ENCODE results near the gene TMTC3. TPM values are rescaled to one million over a fixed set of nuclear protein-coding genes. Genes with fewer than 3 reads are reported as not detected.

TMTC3 gene
- total RNA-seq, 1 donor from 2014 or later = 8.8 TPM

DNA sequence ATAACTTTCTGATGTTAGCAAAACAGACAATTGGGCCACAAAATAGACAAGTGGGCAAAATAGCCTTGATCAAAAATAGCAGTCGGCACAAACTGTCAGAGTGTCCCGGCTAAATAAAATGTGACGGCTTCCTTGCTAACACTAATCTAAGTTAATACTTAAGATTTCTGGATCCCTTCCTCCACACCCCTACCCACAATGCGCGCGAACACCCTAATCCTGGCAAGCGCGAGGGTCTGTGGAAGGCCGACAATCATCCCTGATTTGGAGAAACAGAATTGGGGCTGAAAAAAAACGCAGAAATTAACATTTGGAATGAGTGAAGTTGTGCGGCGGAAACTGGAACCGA, 708 bp upstream of the TMTC3 start:
- Histone ChIP-seq H3K9me3 (replicated peaks) (no peaks in the 10 kb centered on the region), H3K27me3 (ENCODE audit: low read depth) (no peaks in the 10 kb centered on the region), H3K36me3 (peaks cover 17% of the 10 kb centered on the region), H3K27ac (replicated peaks) (peak overlapping the region; percentile 82), H3K4me1 (peaks cover 38% of the 10 kb centered on the region), H3K4me3 (peak overlapping the region; percentile 77)
- no peak for DNase-seq
- no peak for TF ChIP-seq CTCF (IDR thresholded peaks at IDR 0.05; ENCODE audit: borderline replicate concordance)
- intact Hi-C loops (cut with micrococcal nuclease) = no loop called here

DNA sequence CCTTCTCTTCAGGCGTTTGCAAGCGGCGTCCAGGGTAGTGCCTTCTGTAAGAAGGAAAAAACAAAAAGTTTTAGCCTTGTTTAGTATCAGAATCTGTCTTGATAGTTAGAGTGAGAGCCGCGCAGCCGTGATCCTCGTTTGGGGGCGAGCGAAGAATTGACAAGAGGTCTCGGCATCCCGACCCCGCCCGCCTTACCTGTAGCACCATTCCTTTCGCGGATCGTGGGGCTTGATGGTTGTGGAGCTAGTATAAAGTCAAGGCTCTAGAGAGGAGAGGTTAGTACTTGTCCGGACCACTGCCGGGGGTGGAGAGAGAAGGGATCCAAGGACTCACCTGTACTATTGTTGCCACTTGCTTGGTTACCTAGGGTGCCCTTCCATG, 494 bp downstream of the TMTC3 start:
- Histone ChIP-seq H3K27ac (replicated peaks) (peak overlapping the region; percentile 82), H3K4me3 (peak overlapping the region; percentile 77), H3K27me3 (ENCODE audit: low read depth) (no peaks in the 10 kb centered on the region), H3K36me3 (peaks cover 9% of the 10 kb centered on the region), H3K4me1 (peaks cover 38% of the 10 kb centered on the region), H3K9me3 (replicated peaks) (no peaks in the 10 kb centered on the region)
- peak; percentile 26 for DNase-seq
- intact Hi-C loops (cut with micrococcal nuclease) = no loop called here
- no peak for TF ChIP-seq CTCF (IDR thresholded peaks at IDR 0.05; ENCODE audit: borderline replicate concordance)

- no peaks in the 10 kb centered on the region for H3K9me3 ChIP-seq (replicated peaks)
- H3K36me3 ChIP-seq = peaks cover 4% of the 10 kb centered on the region
- no peak overlapping the region for H3K27ac ChIP-seq (replicated peaks)
- no peak for TF ChIP-seq CTCF (IDR thresholded peaks at IDR 0.05; ENCODE audit: borderline replicate concordance)
- peaks cover 46% of the 10 kb centered on the region for H3K4me1 ChIP-seq
- no peak for DNase-seq
- intact Hi-C loops (cut with micrococcal nuclease) = no loop called here
- H3K27me3 ChIP-seq (ENCODE audit: low read depth) = no peaks in the 10 kb centered on the region
- no peak overlapping the region for H3K4me3 ChIP-seq
Observed at GRCh38 chr12:88144037-88144436, 1.9 kb downstream of the TMTC3 start.

DNA sequence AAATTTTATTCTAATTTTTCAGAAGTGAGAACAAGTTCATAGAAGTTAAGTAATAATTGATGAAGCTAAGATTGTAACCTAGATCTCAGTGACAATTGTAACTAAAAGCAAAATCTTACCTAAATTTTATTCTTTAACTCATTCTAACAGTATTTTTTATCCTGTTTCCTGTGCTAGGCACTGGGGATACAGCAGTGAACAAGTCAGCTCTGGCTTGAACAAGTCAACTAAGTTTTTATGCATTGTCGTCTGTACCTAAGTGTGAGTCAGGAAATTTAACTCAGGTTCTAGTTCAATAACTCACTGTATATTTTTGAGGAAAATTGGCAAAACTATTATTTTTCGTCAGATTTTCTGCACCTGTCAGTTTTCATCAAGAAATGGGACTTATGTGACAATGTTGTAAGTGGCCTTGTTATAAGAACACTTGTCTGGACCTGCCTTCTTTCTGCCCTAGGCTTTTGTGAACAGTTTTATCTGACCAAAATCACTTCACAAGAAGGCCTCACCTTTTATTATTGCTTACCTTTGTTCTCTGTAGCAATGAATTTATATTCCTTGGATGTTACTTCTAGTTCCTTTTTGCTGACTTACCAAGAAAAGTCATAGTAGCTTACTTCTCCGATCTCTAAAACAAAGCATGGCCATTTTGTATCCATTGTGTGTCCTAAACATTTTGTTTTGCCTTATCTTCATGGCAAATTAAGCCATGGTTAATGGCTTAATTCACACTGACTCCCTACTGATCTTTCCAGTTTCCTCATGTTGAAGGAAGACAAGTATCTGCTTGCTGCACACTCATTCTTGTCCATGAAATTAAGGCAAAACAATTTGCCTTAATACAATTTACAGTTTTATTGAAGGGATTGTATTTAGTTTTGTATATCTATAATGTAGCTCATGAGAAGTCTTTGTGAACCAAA, 2.7 kb downstream of the TMTC3 start:
- no peak for DNase-seq
- Histone ChIP-seq H3K27me3 (ENCODE audit: low read depth) (no peaks in the 10 kb centered on the region), H3K36me3 (no peaks in the 10 kb centered on the region), H3K27ac (replicated peaks) (no peak overlapping the region), H3K4me1 (peaks cover 46% of the 10 kb centered on the region), H3K4me3 (no peak overlapping the region), H3K9me3 (replicated peaks) (no peaks in the 10 kb centered on the region)
- intact Hi-C loops (cut with micrococcal nuclease) = no loop called here
- no peak for TF ChIP-seq CTCF (IDR thresholded peaks at IDR 0.05; ENCODE audit: borderline replicate concordance)

GRCh38 chr12:88145567-88146505, 3.7 kb downstream of the TMTC3 start:
- intact Hi-C loops (cut with micrococcal nuclease) = no loop called here
- Histone ChIP-seq H3K36me3 (no peaks in the 10 kb centered on the region), H3K27me3 (ENCODE audit: low read depth) (no peaks in the 10 kb centered on the region), H3K4me3 (no peak overlapping the region), H3K9me3 (replicated peaks) (no peaks in the 10 kb centered on the region), H3K4me1 (peaks cover 46% of the 10 kb centered on the region), H3K27ac (replicated peaks) (no peak overlapping the region)
- DNase-seq = no peak
- no peak for TF ChIP-seq CTCF (IDR thresholded peaks at IDR 0.05; ENCODE audit: borderline replicate concordance)

Measured in left ventricle myocardium inferior (tissue), 1 donor.